A549 treated with AZD9567 at 1 μM for 4 hours (cell line): Measurements from ENCODE around the gene ACSS2. TPM values are rescaled to one million over a fixed set of nuclear protein-coding genes. Genes with fewer than 3 reads are reported as not detected.

Experiments
- total RNA-seq: library from RNA; stranded (reverse); fragments of 200-300 nt; extraction: Qiagen RNA extraction; gene quantifications from 5 replicates; pipeline ENCODE4 v1.2.3, GENCODE V29; 2022; ENCODE audit not compliant: insufficient read depth

The ACSS2 gene, protein sequence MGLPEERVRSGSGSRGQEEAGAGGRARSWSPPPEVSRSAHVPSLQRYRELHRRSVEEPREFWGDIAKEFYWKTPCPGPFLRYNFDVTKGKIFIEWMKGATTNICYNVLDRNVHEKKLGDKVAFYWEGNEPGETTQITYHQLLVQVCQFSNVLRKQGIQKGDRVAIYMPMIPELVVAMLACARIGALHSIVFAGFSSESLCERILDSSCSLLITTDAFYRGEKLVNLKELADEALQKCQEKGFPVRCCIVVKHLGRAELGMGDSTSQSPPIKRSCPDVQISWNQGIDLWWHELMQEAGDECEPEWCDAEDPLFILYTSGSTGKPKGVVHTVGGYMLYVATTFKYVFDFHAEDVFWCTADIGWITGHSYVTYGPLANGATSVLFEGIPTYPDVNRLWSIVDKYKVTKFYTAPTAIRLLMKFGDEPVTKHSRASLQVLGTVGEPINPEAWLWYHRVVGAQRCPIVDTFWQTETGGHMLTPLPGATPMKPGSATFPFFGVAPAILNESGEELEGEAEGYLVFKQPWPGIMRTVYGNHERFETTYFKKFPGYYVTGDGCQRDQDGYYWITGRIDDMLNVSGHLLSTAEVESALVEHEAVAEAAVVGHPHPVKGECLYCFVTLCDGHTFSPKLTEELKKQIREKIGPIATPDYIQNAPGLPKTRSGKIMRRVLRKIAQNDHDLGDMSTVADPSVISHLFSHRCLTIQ
- 7.4 to 10.8 TPM (median 10.6 TPM) in 5 replicates for total RNA-seq

DNA sequence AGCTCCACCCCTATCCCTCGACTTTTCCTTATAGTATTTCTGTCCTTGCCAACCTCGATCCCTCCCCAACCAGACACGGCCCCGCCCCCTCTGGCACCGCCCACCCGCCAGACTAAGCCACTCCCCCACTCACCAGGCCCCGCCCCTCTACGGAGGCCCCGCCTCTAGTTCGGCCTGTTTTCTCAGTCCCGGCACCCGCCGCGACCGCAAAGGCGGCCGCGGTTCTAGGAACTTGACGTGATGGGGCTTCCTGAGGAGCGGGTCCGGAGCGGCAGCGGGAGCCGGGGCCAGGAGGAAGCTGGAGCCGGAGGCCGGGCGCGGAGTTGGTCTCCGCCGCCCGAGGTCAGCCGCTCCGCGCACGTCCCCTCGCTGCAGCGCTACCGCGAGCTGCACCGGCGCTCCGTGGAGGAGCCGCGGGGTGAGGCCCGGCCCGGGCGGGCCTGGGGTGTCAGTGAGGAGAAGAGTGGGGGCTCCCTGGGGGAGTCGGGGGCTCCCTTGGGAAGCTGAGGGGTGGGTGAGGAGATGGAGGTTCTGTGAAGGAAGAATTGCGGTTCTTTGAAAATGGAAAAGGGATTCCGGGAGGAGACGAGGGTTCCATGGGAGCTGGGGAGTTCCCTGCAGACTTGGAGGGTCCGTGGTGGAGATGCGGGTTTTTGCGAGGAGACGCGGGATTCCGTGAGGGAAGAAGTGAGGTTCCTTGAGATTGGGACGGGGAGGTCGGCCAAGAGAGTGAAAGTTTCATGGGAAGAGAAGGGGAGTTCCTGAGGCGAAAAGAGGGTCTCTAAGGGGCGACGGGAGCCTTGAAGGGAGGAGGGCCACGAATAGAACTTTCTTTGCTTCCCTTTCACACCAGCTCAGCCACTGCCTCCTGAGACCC lies at the start of gene ACSS2:
Gene ACSS2, plus strand, starts transcription at position 207 of the 877 bp plus-strand sequence. Its CDS starts 34 bp downstream, at position 241.

DNA sequence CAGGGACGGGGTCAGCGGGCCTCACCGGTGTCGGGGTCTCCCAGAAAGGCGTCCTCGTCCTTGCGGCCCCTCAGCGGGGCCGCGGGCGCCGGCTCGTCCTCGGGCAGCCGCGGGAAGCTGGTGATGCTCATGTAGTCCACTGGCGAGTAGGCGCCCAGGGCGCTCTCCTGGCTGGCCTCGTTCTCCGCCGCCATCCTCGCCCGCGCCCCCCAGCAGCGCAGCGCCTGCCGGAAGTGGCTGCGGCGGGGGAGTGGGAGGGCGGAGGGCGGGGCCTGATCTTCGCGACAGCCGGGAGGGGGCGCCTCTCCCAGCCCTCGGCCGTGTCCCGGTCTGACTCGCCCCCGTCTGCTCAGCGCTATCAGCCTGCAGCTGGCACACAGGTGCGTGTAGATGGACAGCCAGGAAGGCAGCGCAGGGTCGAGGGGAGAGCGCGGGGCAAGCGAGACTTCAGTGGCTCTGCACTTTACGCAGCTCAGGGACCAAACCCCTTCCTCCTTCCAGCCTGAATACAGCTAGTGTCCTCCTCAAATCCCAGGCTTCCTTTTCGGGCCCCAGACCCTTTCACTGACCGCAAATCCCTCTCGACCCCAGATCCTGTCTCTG lies 3.7 kb upstream of the ACSS2 start, which contains the start of gene GGT7:
Gene GGT7, minus strand, starts transcription at position 235 of the 603 bp plus-strand sequence. Its CDS starts 41 bp downstream, at position 194.

DNA sequence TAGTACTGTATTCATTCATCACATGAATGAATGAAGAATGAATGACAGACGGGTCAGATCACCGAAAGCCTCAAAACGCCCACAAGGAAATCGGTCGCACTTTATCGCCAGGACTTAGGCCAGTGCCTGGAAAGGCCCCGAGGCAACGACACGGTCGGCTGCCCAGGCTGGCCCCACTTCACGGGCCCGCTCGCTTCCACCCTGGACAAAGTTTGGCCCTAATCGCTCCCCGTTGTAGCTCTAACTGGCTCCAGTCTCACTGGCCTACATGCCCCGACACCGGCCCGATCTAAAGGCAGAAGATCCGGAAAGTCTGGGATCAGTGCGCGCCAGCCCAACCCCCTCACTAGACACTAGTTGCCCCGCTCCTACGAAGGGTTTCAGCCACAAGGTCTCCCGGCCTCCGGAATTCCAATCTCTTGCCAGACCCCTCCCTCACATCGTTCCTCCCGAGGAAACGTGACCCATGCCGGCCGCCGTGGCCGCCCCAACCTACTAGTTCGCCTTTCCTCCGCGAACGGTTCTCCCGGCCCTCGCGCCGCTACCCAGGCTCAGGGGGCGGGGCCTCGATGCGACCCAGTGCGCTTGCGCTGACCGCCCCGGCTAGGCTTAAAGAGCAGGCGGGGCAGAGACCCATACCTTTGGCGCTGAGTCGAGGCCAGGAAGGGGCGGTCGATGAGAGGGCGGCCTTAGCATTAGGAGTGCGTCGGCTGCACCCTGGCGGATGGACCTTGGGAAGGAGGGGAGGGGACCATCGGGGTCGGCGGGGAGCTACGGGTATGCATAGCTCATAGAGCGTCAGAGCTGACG lies 79.0 kb downstream of the ACSS2 start, which contains the start of the genes GSS and MYH7B:
Gene GSS, minus strand, starts transcription at position 576 of the 810 bp plus-strand sequence. CDS start 3,954 bp downstream, outside the sequence.
Gene MYH7B, plus strand, starts transcription at position 638 of the 810 bp plus-strand sequence. CDS start 22,138 bp downstream, outside the sequence.

Other genes with a start within 250 kb of the ACSS2 start
- 28.6 to 29.9 TPM (median 29.3 TPM) in 5 replicates for gene PIGU, start 199.5 kb upstream of the ACSS2 start, total RNA-seq
- gene TP53INP2, start 172.3 kb upstream of the ACSS2 start, total RNA-seq, result 6.0 to 8.9 TPM (median 8.0 TPM) in 5 replicates
- gene NCOA6, start 51.0 kb upstream of the ACSS2 start, total RNA-seq, result 15.5 to 28.9 TPM (median 16.9 TPM) in 5 replicates
- 4.5 to 8.4 TPM (median 7.4 TPM) in 5 replicates for gene GGT7, start 3.8 kb upstream of the ACSS2 start, total RNA-seq
- gene GSS, start 79.2 kb downstream of the ACSS2 start, total RNA-seq, result 55.7 to 62.6 TPM (median 56.5 TPM) in 5 replicates
- 0.04 to 0.16 TPM (median 0.09 TPM) in 4 of 5 replicates, not detected in the other for gene MYH7B, start 79.3 kb downstream of the ACSS2 start, total RNA-seq
- 57.3 to 64.6 TPM (median 60.9 TPM) in 5 replicates for gene TRPC4AP, start 216.2 kb downstream of the ACSS2 start, total RNA-seq